ENCODE measurements around the gene CSNK1D.

The CSNK1D gene

DNA sequence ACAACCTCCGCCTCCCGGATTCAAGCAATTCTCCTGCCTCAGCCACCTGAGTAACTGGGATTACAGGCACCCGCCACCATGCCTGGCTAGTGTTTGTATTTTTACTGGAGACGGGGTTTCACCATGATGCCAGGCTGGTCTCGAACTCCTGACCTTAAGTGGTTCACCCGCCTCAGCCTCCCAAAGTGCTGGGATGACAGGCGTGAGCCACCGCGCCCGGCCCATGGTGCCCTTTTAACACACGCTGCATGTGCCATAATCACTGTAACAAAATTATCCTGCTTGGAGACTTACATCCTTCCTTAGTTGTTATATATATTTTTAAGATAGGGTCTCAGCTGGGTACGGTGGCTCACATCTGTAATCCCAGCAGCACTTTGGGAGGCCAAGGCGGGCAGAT, 38.5 kb upstream of the CSNK1D start:
- no peak for DNase-seq (ENCODE audit: extremely low read depth in 1 of 2, low read depth in 1 of 2)

DNA sequence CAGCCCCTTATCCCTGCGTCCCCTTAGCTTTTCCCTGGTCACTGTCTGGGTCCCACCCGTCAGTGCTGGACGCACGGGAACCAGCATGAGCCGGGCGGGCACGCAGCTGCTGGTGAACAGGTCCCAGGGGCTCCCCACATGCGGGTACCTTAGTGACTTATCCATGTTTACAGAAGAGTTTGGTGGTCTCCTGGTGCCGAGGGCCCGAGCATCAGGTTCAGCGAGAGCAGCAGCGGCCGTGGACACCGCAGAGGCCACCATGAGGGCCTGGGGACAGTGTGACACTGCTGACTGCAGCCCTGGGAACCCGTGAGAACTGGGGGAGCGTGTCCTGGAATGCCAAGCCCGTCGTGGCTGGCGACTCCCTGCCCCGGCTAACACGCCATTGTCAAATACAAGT, 37.4 kb upstream of the CSNK1D start:
- no peak for DNase-seq (ENCODE audit: extremely low read depth in 1 of 2, low read depth in 1 of 2)

DNA sequence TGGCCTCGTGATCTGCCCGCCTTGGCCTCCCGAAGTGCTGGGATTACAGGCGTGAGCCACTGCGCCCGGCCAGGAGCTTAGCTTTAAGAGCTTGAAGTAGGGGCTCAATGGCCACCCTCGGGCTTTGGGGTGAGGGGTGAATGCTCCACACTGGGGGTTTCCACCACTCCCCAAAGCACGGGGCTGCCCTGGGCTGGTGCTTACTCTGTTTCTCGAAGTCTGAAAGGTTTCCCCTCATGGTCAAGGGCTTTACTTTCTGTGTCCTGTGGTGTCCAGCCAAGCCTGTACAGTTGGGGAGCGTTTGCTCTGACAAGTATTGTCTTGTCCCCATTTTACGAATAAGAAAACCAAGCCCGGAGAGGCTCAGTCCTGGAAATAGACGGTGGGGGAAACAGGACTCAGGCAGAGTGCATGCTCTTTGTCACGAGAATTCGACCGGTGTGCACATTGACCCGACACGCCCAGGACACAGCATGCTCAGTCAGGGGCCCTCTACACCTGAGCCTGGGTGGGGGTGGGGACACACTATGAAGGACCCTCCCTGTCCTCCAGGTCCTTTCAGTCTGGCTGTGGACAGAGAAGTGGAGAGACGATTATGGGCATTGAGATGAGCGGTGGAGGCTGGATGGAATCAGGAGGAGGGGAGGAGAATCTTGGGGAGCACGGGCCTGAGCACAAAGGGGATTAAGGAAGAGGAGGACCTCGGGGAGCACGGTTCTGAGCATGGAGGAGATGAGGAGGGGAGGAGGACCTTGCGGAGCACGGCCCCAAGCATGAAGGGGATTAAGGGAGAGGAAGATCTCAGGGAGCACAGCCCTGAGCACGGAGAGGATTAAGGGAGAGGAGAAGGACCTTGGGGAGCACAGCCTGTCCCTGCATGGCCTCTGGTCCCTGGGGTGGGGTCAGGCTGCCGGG, 36.4 kb upstream of the CSNK1D start:
- DNase-seq (ENCODE audit: extremely low read depth in 1 of 2, low read depth in 1 of 2): no peak

DNA sequence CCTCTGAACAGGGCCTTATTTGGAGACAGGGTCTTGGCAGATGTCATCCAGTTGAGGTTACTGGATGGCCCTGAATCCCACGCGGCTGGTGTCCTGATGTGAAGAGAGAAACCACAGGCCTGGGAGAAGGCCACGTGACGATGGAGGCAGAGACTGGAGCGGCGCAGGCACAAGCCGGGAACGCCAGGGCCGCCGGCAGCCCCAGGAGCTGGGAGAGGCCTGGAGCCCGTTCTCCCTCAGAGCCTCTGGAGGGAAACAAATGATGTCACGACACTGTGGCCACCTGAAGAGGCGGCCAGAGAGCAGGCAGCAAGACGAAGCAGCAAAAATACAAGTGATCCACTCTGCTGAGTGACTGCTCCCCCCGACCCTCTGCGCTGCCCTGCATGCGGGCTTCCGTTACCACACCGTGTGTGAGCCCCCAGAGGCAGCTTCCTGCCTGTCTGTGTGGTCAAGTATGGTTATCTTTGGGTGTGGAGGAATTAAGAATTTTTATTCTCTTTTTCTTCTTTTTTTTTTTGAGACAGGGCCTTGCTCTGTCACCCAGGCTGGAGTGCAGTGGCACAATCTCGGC, 32.3 kb upstream of the CSNK1D start:
- no peak for DNase-seq (ENCODE audit: extremely low read depth in 1 of 2, low read depth in 1 of 2)

DNA sequence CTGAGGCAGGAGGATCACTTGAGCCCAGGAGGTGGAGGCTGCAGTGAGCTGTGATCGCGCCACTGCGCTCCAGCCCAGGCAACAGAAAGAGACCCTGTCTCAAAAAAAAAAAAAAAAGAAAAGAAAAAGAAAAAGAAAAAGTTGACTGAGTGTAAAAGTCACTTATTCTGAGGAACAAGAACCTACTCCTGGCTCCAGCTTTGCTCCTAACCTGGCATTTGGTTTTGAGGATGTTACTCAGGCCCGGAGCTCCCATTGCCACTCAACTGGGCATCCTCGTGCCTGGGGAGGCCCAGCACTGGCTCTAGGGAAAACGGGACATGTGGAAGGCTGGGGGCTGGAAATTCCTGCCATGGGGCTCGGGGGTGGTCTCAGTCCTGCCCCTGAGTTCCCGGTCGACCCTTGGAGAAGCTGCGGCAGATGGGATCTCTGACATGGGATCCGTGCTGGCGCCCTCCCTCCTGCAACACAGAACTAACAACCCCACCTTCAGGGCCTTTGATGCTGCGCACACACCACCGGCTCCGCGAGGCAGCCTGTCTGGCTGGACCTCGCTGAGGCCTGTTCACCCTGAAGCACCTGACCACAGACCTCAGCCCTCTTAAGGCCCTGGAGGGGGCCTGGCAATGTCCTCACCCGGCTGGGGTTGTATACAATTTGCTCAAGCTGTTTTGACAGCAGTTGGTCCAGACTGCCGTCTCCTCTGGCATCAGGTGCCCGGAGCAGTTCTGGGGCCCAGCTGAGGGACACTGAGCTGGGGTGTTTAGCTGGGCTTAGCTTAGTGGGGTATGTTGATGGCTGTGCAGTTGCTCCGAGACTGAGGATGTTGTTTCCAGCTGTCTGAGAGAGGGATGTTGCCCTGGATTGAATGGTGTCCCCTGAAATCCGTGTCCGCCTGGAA, 31.6 kb upstream of the CSNK1D start:
- no peak for DNase-seq (ENCODE audit: extremely low read depth in 1 of 2, low read depth in 1 of 2)

DNA sequence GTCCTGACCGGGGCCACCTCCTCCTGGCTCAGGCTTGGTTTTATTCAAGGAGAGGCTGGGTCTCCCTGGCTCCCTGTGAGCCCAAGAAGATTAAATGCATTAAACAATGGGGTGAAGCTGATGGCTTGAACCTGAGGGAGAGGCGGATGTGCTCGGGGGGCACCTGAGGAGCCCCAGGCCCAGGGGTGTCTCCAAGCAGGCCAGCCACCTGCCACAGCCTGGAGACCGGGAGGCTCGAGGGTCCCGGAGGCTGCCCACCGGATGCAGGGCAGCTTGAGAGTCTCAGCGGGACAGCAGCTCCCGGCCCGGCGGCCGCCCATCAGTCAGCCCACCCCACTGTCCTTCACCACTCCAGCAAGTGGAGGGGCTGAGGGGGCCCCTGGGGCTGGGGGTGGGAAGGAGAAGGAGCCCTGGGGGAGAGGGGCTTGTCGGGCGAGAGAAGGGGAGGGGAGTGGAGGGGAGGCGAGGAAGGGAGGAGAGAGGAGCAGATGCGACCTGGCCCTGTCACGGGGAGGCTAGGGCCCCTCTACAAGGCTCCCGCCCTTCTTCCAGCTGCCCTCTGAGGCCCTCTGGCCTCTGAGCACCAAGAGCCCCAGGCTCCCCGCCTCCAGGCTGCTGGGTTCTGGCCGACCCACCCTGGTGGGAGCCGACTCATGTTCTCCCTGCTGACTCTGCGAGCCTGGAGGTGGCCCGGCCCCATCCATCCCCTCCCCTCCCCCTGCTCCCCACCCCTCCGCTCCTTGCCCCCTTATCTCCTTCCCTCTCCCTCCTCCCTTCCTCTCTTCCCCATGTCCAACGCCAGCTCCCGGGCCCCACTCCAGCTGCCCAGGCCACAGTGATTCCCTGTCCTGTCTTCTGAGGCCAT, 30.7 kb upstream of the CSNK1D start:
- no peak for DNase-seq (ENCODE audit: extremely low read depth in 1 of 2, low read depth in 1 of 2)

DNA sequence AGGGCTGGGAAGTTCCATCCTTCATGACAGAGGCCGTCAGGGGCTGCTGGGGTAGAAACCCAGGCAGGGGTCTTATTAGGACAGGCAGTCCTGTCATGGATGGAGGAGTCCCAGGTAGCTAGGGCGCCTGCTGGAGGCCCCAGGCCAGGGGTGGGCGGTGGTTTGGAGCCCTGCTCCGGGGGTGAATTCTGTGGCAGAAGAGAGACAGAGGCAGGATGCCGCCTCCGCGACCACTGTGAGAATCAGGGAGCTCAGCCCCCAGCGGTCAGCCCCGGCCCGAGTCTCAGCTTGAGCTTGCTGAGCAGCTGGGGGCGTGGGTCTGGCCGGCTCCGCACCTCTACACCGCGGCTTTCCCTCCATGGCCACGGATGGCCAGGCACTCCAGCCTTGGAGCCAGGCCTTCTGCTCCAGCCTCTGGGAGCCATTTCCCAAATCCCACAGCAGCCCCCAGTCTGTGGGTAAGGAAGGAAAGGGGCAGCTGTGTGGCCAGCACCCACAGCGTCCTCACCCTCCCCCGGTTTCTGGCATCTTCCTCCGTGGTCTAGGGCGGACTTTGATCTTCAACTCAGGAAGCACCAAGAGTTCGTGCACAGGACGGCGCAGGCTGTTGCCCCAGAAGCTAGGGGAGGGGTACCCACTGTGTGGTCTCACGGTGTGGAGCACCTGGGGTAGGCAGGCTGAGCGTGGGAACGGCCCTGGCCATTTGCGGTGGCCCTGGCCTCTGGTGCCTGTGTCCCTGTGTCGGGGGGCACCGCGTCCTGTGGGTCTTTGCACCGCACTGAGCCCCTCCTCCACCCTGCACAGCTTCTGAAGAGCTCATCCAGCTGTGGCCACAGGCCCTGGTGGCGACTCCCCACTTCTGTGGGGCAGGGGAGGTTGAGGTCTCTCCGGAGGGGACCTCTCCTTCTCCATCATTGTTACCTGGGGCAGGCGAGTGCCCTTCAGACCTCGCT, 29.8 kb upstream of the CSNK1D start:
- DNase-seq (ENCODE audit: extremely low read depth in 1 of 2, low read depth in 1 of 2): no peak

DNA sequence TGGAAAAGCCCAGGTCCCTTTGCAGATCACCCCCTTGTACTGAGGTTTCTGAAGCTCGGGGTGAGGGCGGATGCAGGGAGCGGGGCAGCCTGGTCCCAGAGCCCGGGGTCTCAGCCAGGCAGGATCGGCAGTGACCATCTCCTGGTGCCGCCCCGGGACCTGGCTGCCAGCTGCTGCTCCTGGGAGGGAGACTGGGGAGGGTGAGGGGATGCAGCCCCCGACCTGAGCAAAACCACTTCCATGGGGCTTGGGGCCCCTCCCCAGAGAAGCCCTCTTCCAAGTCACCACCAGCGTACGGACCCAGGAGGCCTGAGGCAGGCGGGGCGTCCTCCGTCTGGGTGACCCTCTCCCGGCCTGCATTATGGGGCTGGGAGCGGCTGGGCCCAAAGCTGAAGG, 29.1 kb upstream of the CSNK1D start:
- DNase-seq (ENCODE audit: extremely low read depth in 1 of 2, low read depth in 1 of 2): no peak

DNA sequence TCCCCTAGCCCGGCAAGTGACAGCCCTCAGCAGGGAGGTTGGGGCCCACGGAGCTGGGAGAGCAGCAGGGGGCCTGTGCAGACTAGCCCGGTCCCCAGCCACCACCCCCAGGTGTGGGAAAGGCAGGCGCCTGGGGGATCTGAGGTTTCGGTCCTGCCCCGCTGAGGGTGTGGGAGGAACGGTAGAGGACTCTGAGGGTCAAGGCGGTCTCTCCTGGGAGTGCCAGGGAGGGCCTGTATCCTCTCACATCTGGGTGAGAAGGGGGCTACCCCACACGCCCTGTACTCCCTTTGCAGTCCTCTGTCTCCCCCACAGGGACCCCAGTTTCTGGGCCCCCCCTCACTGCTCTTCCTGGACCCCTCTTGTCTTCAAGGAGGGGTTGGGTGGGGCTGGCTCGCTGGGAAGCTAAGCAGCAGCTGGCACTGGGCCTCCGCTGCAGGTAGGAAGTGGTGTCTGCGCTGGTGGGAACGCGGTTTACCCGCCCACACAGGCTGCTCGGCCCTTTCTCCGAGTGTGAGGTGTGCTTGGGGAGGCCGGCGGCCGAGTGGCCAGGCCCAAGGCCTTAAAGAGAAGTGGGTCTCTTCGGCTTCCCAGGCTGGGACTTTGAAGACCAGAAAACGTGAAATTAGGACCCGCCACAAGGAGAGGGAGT, 28.5 kb upstream of the CSNK1D start:
- peak in 1 of 2 donors; percentile 39 for DNase-seq (ENCODE audit: extremely low read depth in 1 of 2, low read depth in 1 of 2)

DNA sequence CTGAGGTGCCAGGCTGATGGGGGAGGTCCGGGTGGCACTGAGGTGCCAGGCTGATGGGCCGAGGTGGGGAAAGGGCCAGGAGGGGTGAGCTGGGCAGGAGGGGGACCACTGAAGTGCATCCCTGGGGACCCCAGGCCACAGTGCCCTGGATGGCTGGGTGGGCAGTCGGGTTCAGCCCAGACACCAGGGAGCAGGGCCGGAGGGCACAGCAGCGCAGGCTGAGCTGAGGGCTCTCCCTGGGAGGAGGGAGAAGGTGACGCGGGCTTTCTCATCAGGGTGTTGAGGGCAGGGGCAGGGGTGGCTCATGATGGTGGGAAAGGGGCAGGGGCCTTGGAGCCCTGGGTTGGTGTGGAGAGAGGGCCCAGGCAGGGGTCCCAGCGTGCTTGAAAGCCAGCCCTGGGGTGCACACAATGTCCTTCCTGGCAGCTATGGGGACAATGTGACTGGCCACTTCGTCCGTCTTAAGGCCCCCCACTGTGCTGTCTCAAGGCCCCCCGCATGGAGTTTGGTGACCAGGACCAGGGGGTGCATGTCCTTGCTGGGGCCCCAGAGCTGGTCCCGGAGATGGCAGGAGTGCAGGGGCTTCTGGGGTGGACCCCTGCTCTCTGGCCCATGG, 27.9 kb upstream of the CSNK1D start:
- no peak for DNase-seq (ENCODE audit: extremely low read depth in 1 of 2, low read depth in 1 of 2)

DNA sequence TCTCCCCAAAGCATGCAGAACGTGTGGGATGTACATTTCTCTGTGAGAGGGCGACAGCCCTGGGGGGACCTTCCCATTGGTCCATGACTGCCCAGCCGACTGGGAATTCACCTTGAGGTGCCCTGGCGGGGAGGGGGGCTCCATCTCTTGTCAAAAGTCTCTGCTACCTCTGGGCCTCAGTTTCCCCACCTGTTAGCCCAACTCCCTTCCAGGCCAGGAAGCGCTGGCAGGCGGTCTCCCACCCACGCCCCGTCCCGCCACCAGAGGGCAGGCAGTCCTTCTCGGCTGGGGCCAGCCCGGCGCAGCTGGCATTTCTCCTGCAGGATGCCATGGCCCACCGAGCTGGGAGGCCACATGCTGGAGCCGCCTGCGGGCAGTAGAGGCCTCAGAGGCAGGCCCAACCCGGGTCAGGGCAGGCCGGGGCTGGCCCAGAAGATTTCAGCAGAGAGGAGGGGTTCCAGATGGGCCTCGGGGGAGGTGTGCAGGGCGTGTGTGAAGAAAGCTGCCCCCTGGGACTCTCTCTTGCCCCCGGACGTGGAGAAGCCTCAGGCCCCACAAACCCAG, 27.3 kb upstream of the CSNK1D start:
- peak in 1 of 2 donors; percentile 62 for DNase-seq (ENCODE audit: extremely low read depth in 1 of 2, low read depth in 1 of 2)

DNA sequence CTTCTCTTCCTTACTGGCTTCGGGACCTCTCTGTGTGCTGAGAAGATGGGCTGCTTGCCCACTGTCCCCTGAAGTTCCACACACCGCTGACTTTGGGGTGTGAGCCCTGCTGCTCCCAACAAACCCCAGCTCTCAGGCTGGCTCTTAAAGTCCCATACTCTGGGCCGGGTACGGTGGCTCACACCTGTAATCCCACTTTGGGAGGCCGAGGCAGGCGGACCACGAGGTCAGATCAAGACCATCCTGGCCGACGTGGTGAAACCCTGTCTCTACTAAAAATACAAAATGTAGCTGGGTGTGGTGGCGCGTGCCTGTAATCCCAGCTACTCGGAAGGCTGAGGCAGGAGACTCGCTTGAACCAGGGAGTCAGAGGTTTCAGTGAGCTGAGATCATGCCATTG, 26.7 kb upstream of the CSNK1D start:
- no peak for DNase-seq (ENCODE audit: extremely low read depth in 1 of 2, low read depth in 1 of 2)

DNA sequence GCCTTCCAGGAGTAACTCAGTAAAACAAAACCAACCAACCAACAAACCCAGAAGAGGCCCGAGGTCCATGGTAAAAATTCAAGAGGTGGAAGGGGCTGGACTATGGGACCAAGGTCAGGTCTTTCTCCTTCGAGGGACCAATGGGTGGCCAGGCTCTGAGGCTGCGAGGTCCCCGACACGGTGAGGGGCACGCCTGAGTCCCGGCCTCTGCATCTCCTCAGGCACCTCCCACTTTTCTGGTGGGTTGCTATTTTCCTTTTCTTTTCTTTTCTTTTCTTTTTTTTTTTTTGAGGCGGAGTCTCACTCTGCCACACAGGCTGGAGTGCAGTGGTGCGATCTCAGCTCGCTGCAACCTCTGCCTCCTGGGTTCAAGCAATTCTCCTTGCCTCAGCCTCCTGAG, 26.0 kb upstream of the CSNK1D start:
- DNase-seq (ENCODE audit: extremely low read depth in 1 of 2, low read depth in 1 of 2): no peak

DNA sequence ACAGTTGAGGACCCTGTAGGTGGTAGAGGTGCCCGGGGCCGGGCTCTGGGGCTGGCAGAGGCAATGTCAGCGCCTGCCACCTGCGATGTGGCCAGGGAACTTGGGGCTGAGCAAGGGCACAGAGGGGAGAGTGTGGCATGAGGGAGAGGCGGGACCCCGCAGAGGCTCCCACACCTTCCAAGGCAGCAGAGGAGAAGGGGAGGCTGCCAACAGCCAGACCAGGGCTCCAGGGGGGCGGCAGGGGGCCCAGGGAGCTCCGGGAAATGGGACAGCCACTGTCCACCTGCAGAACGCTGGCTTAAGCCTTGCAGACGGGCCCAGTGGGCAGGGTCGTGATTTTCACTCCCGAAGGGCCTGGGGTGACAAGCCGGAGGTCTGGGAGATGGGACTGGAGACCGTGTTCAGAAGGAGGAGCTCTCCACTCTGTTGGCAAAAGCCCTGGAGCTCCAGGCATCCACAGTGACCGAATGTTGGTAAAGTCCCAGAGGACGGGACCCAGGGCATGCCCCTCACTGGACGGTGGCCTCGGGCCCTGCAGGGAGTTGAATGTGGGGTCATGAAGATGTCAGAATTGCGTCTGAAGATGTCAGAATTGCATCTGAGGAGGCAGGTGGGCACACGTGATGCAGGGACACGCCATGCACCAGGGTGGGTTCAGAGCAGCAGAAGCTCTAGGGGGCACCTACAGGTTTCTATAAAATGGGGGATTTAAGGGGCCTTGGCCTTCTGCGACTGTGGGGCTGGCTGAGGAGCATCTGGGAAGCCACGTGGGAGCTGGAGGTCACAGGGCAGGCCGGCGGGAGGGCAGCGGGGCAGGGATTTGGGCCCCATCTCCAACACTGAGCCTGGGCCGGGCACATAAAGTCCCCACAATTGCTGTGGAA, 25.3 kb upstream of the CSNK1D start:
- no peak for DNase-seq (ENCODE audit: extremely low read depth in 1 of 2, low read depth in 1 of 2)

DNA sequence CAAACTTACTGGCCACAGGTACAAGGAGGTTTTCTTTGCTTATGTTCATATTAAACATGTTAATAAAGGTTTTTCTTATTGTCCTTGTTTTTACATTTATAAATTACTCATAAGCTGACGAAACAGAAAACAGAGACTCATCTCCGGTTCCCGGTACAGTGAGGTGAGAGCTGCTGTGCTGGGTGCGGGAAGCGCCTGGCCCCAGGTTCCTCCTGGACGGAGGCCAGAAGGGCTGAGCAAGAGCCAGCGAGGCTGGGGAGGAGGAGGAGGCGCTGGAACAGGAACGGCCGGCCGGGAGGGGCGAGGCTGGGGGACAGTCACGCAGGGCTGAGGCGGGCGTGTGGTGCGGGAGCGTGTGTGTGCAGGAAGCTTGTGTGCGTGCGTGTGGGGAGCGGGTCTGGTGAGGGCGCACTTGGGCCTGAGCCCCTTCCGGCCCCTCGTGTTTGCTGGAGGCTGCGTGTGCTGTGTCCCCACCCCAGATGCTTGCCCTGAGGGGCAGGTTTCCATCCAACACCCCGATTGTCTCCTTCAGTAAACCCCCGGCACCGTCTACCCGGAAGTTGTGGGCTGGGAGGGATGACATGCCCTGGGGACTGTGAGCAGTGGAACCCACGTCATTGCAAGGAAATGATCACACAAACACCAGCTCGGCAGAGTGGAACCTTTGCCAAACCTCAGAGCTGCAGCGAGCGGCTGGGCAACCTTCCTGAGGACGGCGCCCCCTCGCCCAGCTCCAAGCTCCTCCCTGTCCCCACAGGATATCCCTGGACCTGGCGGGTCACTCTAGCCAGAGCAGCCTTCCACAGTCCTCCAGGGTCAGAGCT, 24.4 kb upstream of the CSNK1D start:
- peak; percentile 84 to 94 for DNase-seq (ENCODE audit: extremely low read depth in 1 of 2, low read depth in 1 of 2)

DNA sequence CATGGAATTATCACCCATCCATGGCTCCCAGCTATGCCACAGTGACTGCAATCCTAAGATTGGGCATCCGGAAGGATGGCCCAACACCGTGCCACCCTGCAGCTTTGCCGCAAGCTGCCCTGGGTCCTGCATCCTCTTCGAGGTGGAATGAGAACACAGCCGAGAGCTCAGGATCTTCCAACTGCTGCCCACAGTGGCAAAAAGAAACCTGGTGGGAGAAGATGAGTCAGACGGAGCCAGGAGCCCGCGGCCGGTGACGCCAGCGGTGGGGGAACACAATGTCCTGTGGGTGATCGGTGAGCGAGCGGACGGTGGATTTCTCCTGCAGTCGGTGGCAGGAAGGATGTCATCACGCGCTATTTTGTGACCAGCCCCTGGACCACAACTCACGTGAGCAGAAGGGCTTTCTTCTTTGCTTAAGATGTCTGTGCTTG, 23.8 kb upstream of the CSNK1D start:
- DNase-seq (ENCODE audit: extremely low read depth in 1 of 2, low read depth in 1 of 2): peak; percentile 75 to 88
